NT2/D1 (cell line): Measurements from ENCODE around the gene COQ10A.

Experiments
- DNase-seq: peaks from one replicate; pipeline ENCODE4 v3.0.0-alpha.2; 2011; ENCODE audit warnings: low read depth, low spot score
- H3K27me3 ChIP-seq: 2 replicates; pipeline ENCODE4 v1.6.0; 2011; ENCODE audit warnings: mild to moderate bottlenecking; ENCODE audit not compliant: insufficient read length, insufficient read depth
- H3K36me3 ChIP-seq: 2 replicates; pipeline ENCODE4 v1.6.1; 2011; ENCODE audit warnings: mild to moderate bottlenecking, low read length, mixed read lengths; ENCODE audit not compliant: insufficient read depth, insufficient read length
- H3K4me1 ChIP-seq: 2 replicates; pipeline ENCODE4 v1.5.1; 2011; ENCODE audit not compliant: insufficient read depth, insufficient read length
- H3K4me3 ChIP-seq: 2 replicates; pipeline ENCODE4 v1.5.1; 2011; ENCODE audit warnings: low read depth; ENCODE audit not compliant: insufficient read length
- H3K9ac ChIP-seq: 2 replicates; pipeline ENCODE4 v1.6.0; 2011; ENCODE audit warnings: low read depth; ENCODE audit not compliant: insufficient read length
- H3K9me3 ChIP-seq: 2 replicates; pipeline ENCODE4 v1.5.1; 2011; ENCODE audit warnings: mild to moderate bottlenecking, low read length; ENCODE audit not compliant: insufficient read depth
- SUZ12 ChIP-seq: IDR thresholded peaks from 2 replicates; pipeline ENCODE4 v1.6.1; 2011; ENCODE audit not compliant: insufficient read length, insufficient read depth; ENCODE audit errors: extremely low read depth
- YY1 ChIP-seq: IDR thresholded peaks from 2 replicates; pipeline ENCODE4 v1.6.1; 2011; ENCODE audit not compliant: insufficient read length, insufficient read depth
- ZNF274 ChIP-seq: IDR thresholded peaks from 2 replicates; pipeline ENCODE4 v1.6.1; 2011; ENCODE audit warnings: mild to moderate bottlenecking, low read depth, low read length

COQ10A gene

GRCh38 chr12:56299853-56300643 lies 33.3 kb downstream of the COQ10A start, which contains the start of gene CS:
TSS of gene CS (minus strand) at chr12:56300330. CDS start at chr12:56300201, 129 bp downstream.
- peaks cover 68% of the 10 kb centered on the region for H3K36me3 ChIP-seq
- no peaks in the 10 kb centered on the region for H3K9me3 ChIP-seq
- DNase-seq = peak; percentile 99
- no peaks in the 10 kb centered on the region for H3K27me3 ChIP-seq
- peak within 1 kb of the TSS; percentile 89 for H3K9ac ChIP-seq
- H3K4me1 ChIP-seq = peaks cover 2% of the 10 kb centered on the region
- H3K4me3 ChIP-seq = peak within 1 kb of the TSS; percentile 86
- TF ChIP-seq ZNF274 = no peak
- no peak for TF ChIP-seq SUZ12
- no peak for TF ChIP-seq YY1

- peaks cover 75% of the 10 kb centered on the region for H3K36me3 ChIP-seq
- H3K9ac ChIP-seq = no peak overlapping the region
- H3K4me1 ChIP-seq = peaks cover 2% of the 10 kb centered on the region
- no peaks in the 10 kb centered on the region for H3K9me3 ChIP-seq
- H3K27me3 ChIP-seq = no peaks in the 10 kb centered on the region
- no peak for TF ChIP-seq YY1
- no peak for TF ChIP-seq ZNF274
- TF ChIP-seq SUZ12 = no peak
- H3K4me3 ChIP-seq = peak overlapping the region; percentile 21
- DNase-seq = no peak
Measured at GRCh38 chr12:56300644-56301464, 34.1 kb downstream of the COQ10A start.

GRCh38 chr12:56304276-56304675 lies 37.5 kb downstream of the COQ10A start:
- no peaks in the 10 kb centered on the region for H3K27me3 ChIP-seq
- TF ChIP-seq SUZ12 = no peak
- no peak for TF ChIP-seq ZNF274
- TF ChIP-seq YY1 = no peak
- H3K4me3 ChIP-seq = no peak overlapping the region
- H3K9me3 ChIP-seq = no peaks in the 10 kb centered on the region
- peaks cover 75% of the 10 kb centered on the region for H3K36me3 ChIP-seq
- no peak overlapping the region for H3K9ac ChIP-seq
- H3K4me1 ChIP-seq = peaks cover 2% of the 10 kb centered on the region
- DNase-seq = no peak

DNA sequence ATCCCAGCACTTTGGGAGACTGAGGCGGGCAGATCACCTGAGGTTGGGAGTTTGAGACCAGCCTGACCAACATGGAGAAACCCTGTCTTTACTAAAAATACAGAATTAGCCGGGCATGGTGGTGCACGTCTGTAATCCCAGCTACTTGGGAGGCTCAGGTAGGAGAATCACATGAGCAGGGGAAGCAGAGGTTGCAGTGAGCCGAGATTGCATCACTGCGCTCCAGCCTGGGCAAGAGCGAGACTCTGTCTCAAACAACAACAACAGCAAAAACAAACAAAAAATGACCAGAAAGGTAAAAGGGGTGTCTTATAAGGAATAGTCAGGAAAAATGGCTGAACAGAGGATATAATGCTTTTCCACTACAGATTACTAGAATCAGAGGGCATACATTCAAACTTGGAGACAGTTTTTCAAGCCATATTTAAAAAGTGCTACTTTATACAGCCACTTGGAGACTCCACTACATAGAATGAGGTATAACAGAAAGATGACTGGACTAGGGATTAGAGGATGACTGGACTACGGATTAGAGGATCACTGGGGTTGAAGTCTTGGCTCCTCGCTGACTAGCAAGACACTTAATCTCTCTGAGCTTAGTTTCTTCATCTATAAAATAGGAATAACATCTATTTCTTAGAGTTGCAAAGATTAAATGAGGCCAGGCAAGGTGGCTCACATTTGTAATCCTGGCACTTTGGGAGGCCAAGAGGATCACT lies 38.3 kb downstream of the COQ10A start:
- TF ChIP-seq YY1 (no peak), SUZ12 (no peak), ZNF274 (no peak)
- H3K9ac ChIP-seq = no peak overlapping the region
- H3K9me3 ChIP-seq = no peaks in the 10 kb centered on the region
- H3K27me3 ChIP-seq = no peaks in the 10 kb centered on the region
- H3K36me3 ChIP-seq = peaks cover 81% of the 10 kb centered on the region
- no peak for DNase-seq
- peaks cover 2% of the 10 kb centered on the region for H3K4me1 ChIP-seq
- H3K4me3 ChIP-seq = no peak overlapping the region

DNA sequence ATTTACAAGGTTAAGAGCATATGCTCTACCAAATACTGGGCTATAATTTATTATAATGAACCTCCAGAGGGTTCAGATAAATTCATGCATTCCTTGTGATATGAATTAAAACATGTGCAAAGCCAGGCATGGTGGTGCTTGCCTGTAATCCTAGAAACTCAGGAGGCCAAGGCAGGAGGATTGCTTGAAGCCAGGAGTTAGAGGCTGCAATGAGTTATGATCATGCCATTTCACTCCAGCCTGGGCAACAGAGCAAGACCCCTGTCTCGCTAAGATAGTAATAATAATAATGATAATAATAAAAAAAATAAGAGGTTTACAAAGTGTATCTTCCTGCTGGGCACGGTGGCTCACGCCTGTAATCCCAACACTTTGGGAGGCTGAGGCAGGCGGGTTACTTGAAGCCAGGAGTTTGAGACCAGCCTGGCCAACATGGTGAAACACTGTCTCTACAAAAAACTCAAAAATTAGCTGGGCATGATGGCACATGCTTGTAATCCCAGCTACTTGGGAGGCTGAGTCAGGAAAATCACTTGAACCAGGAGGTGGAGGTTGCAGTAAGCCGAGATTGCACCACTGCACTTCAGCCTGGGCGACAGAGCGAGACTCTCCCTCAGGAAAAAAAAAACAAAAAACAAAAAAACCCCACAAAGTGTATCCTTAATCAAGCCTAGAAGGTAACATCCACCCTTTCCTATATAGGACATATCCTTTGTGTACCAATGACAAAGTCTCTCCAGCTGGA lies 40.7 kb downstream of the COQ10A start:
- no peak overlapping the region for H3K9ac ChIP-seq
- H3K27me3 ChIP-seq = no peaks in the 10 kb centered on the region
- no peak for TF ChIP-seq SUZ12
- TF ChIP-seq YY1 = no peak
- no peak for TF ChIP-seq ZNF274
- H3K4me1 ChIP-seq = no peaks in the 10 kb centered on the region
- no peak for DNase-seq
- no peak overlapping the region for H3K4me3 ChIP-seq
- no peaks in the 10 kb centered on the region for H3K9me3 ChIP-seq
- peaks cover 84% of the 10 kb centered on the region for H3K36me3 ChIP-seq

- H3K4me3 ChIP-seq = no peak overlapping the region
- H3K36me3 ChIP-seq = peaks cover 84% of the 10 kb centered on the region
- H3K9ac ChIP-seq = no peak overlapping the region
- H3K4me1 ChIP-seq = no peaks in the 10 kb centered on the region
- TF ChIP-seq ZNF274 (no peak), YY1 (no peak), SUZ12 (no peak)
- H3K9me3 ChIP-seq = no peaks in the 10 kb centered on the region
- H3K27me3 ChIP-seq = no peaks in the 10 kb centered on the region
- DNase-seq = no peak
Measured at GRCh38 chr12:56308714-56309113, 42.0 kb downstream of the COQ10A start.

GRCh38 chr12:56311003-56311402 lies 44.3 kb downstream of the COQ10A start:
- TF ChIP-seq ZNF274 = no peak
- TF ChIP-seq YY1 = no peak
- TF ChIP-seq SUZ12 = no peak
- H3K27me3 ChIP-seq = no peaks in the 10 kb centered on the region
- H3K4me1 ChIP-seq = no peaks in the 10 kb centered on the region
- no peaks in the 10 kb centered on the region for H3K9me3 ChIP-seq
- H3K36me3 ChIP-seq = peaks cover 74% of the 10 kb centered on the region
- no peak for DNase-seq
- no peak overlapping the region for H3K9ac ChIP-seq
- no peak overlapping the region for H3K4me3 ChIP-seq
